Measurements from ENCODE around the gene RARG.
"Not testable (repeated sequence)": the region's sequence is repeated elsewhere in the genome, so short reads cannot be mapped to it uniquely, and the experiment has no call there.

Gene RARG

DNA sequence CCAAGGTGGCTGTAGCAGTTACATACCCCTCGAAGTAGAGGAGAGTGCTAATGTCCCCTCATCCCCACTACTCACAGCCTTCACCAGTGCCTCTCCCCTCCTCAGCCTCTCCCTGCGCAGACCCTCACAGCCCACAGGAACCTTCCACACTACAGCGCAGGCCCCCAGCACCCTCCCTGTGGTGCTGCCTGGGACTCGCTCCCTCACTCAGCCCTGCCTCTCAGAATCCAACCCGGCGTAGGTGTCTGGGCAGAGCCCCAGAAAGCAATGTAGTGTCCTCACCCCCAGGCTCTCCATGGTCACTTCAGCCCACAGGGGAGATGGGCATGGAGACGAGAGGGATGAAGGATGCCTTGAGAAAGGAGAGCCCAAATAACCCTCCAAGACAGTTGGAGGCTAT lies 62.4 kb downstream of the RARG start:
- DNase-seq (ENCODE audit: low read depth) = no peak

DNA sequence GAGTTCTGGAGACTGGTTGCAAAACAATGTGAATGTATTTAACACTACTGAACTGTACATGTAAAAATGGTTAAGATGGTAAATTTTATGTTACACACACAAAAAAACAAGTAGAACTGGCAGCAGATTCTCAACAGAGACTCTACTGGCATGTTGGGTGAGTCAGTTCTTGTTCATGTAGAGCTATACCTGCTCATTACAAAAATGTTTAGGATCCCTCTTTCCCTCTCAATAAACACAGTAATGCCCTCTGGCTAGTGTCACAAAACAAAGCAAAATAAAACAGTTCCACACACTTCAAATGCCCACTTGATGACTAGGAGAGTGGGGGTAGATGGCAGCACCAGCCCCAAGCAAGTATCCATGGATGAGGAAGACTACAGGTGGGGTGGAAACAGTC lies 65.2 kb downstream of the RARG start:
- no peak for DNase-seq (ENCODE audit: low read depth)

DNA sequence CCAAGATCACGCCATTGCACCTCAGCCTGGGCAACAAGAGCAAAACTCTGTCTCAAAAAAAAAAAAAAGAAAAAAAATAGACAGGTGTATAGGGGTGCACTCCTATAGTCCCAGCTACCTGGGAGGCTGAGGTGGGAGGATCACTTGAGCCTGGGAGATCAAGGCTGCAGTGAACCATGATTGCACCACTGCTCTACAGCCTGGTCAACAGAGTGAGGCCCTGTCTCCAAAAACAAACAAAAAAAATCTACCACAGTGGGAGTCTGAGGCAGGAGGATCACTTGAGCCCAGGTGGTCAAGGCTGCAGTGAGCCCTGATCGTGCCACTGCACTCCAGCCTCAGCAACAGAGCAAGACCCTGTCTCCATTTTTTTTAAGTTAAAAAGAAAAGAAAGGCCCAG lies 69.0 kb downstream of the RARG start:
- DNase-seq (ENCODE audit: low read depth) = not testable (repeated sequence)

DNA sequence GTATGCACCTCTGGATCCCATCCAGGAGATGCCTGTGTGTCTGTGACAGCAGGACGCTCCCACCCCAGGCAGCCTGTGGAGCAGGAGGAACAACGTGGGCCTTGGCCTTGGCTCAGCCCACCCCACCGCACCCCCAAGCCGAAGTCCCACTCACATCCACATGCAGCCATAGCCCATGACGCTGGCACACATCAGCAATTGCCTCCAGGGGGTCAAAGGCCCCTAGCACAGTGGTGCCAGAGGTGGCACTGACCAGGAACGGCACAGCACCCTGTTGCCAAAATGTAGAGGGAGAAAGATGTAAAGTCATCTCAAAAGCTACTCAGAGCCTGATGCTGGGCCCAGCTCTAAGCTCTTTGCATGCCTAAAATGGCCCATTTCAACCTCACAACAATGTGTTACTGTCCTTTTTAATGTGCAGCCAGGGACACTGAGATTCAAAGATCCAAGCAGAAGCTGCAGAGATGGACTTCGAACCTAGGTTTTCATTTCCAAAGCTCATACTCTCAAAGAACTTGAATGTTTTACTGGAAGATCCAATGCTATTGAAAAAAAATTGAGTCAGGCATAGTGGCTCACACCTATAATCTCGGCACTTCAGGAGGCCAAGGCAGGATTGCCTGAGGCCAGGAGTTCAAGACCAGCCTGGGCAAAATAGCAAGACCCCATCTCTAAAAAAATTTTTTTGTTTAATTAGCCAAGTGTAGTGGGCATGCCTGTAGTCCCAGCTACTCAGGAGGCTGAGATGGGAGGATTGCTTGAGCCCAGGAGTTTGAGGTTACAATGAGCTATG lies 70.7 kb downstream of the RARG start:
- no peak for DNase-seq (ENCODE audit: low read depth)

DNA sequence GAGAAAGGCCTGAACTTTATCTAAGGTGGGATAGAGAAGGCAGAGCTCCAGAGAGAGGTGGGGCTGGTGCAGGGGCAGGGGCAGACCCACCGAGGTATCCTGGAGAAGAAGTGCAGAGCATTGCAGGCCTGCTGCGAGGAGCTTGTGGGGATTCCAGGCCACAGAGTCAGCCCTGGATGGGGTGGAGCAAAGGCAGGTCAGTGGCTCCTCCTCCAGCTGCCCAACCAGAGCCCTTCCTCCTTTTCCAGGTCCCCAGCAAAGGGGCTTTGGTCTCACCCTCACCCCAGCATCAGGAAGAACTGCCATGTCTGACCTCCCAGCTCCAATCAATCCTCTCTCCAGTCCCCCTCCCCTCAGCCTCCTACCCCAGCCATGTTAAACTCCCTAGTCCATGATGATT lies 71.3 kb downstream of the RARG start:
- no peak for DNase-seq (ENCODE audit: low read depth)
